H9 (cell line): ENCODE measurements around the gene LPCAT2. TPM values are rescaled to one million over a fixed set of nuclear protein-coding genes. Genes with fewer than 3 reads are reported as not detected.
A peak's percentile ranks its signal among the peaks of the same experiment; 100 is the strongest.

Experiments used
- DNase-seq: peaks from one replicate; pipeline ENCODE4 v3.0.0-alpha.2; 2017
- H2AFZ ChIP-seq: one replicate; pipeline ENCODE4 v1.6.1; 2013; ENCODE audit warnings: mild to moderate bottlenecking, low read length, control low read depth, moderate library complexity
- H2AK5ac ChIP-seq: 2 replicates; pipeline ENCODE4 v1.6.1; 2013; ENCODE audit warnings: low read length, control low read depth, mixed read lengths; ENCODE audit not compliant: insufficient read length
- H2BK120ac ChIP-seq: one replicate; pipeline ENCODE4 v1.6.1; 2013; ENCODE audit warnings: low read depth, mild to moderate bottlenecking, low read length, control low read depth, inconsistent platforms; ENCODE audit not compliant: poor library complexity, severe bottlenecking
- H2BK12ac ChIP-seq: 2 replicates; pipeline ENCODE4 v1.6.1; 2013; ENCODE audit warnings: low read length, control low read depth, mixed read lengths, low read depth; ENCODE audit not compliant: insufficient read length
- H2BK15ac ChIP-seq: 2 replicates; pipeline ENCODE4 v1.6.1; 2013; ENCODE audit warnings: low read depth, low read length, control low read depth
- H2BK20ac ChIP-seq: one replicate; pipeline ENCODE4 v1.6.1; 2013; ENCODE audit warnings: low read depth, mild to moderate bottlenecking, low read length, control low read depth, inconsistent platforms; ENCODE audit not compliant: poor library complexity, severe bottlenecking
- H2BK5ac ChIP-seq: 2 replicates; pipeline ENCODE4 v1.6.1; 2013; ENCODE audit warnings: low read length, control low read depth, mixed read lengths; ENCODE audit not compliant: insufficient read length
- H3K14ac ChIP-seq: 2 replicates; pipeline ENCODE4 v1.6.1; 2013; ENCODE audit warnings: low read length, control low read depth; ENCODE audit not compliant: insufficient read depth
- H3K18ac ChIP-seq: 2 replicates; pipeline ENCODE4 v1.6.1; 2013; ENCODE audit warnings: low read depth, mild to moderate bottlenecking, mixed read lengths, low read length, control low read depth; ENCODE audit not compliant: insufficient read length
- H3K23ac ChIP-seq: 2 replicates; pipeline ENCODE4 v1.6.1; 2013; ENCODE audit warnings: low read length, control low read depth, mixed read lengths, low read depth; ENCODE audit not compliant: insufficient read length
- H3K23me2 ChIP-seq: 2 replicates; pipeline ENCODE4 v1.6.1; 2013; ENCODE audit warnings: low read depth, mild to moderate bottlenecking, mixed read lengths, low read length, control low read depth; ENCODE audit not compliant: insufficient read length, poor library complexity, severe bottlenecking
- H3K27ac ChIP-seq: 2 replicates; pipeline ENCODE4 v1.5.1; 2013; ENCODE audit warnings: low read length, control low read depth, mixed read lengths, low read depth; ENCODE audit not compliant: insufficient read length
- H3K27me3 ChIP-seq: 2 replicates; pipeline ENCODE4 v1.6.1; 2013; ENCODE audit warnings: low read length, control low read depth, inconsistent platforms; ENCODE audit not compliant: insufficient read depth
- H3K4ac ChIP-seq: 2 replicates; pipeline ENCODE4 v1.6.1; 2013; ENCODE audit warnings: low read depth, mild to moderate bottlenecking, control low read depth, inconsistent platforms, low read length, moderate library complexity
- H3K4me1 ChIP-seq: 2 replicates; pipeline ENCODE4 v1.6.1; 2013; ENCODE audit warnings: low read length, control low read depth, inconsistent platforms; ENCODE audit not compliant: insufficient read depth
- H3K4me2 ChIP-seq: 2 replicates; pipeline ENCODE4 v1.6.1; 2013; ENCODE audit warnings: low read length, control low read depth, mixed read lengths; ENCODE audit not compliant: insufficient read length, insufficient read depth
- H3K56ac ChIP-seq: 2 replicates; pipeline ENCODE4 v1.6.1; 2013; ENCODE audit warnings: low read depth, mild to moderate bottlenecking, mixed read lengths, low read length, control low read depth; ENCODE audit not compliant: insufficient read length
- H3K79me1 ChIP-seq: 2 replicates; pipeline ENCODE4 v1.6.1; 2013; ENCODE audit warnings: low read depth, mild to moderate bottlenecking, moderate library complexity, low read length, control low read depth, inconsistent platforms; ENCODE audit not compliant: insufficient read depth, poor library complexity, severe bottlenecking
- H3K79me2 ChIP-seq: 2 replicates; pipeline ENCODE4 v1.6.1; 2013; ENCODE audit warnings: low read length, control low read depth, inconsistent platforms; ENCODE audit not compliant: insufficient read depth
- H3K9ac ChIP-seq: 2 replicates; pipeline ENCODE4 v1.6.1; 2013; ENCODE audit warnings: low read length, control low read depth, mixed read lengths; ENCODE audit not compliant: insufficient read length; ENCODE audit errors: extremely low read depth
- H3K9me3 ChIP-seq: one replicate; pipeline ENCODE4 v1.6.1; 2013; ENCODE audit warnings: low read depth, low read length, inconsistent platforms; ENCODE audit not compliant: control insufficient read depth
- H3T11ph ChIP-seq: one replicate; pipeline ENCODE4 v1.6.1; 2013; ENCODE audit warnings: mild to moderate bottlenecking, low read length, control low read depth, inconsistent platforms
- H4K20me1 ChIP-seq: one replicate; pipeline ENCODE4 v1.6.1; 2013; ENCODE audit not compliant: control insufficient read depth, insufficient read length, insufficient read depth
- H4K5ac ChIP-seq: 2 replicates; pipeline ENCODE4 v1.6.1; 2013; ENCODE audit warnings: low read depth, mild to moderate bottlenecking, mixed read lengths, low read length, control low read depth; ENCODE audit not compliant: insufficient read length
- H4K8ac ChIP-seq: replicated peaks from 2 replicates; pipeline ENCODE4 v1.6.1; 2013; ENCODE audit warnings: low read length, control low read depth, mixed read lengths, low read depth; ENCODE audit not compliant: insufficient read length
- H4K91ac ChIP-seq: 2 replicates; pipeline ENCODE4 v1.6.1; 2013; ENCODE audit warnings: low read depth, mild to moderate bottlenecking, moderate library complexity, mixed read lengths, low read length, control low read depth; ENCODE audit not compliant: insufficient read length
- H3K27ac Mint-ChIP-seq, 3 experiments: 2 replicates in 2 of 3; 3 replicates in 1 of 3; pipeline ENCODE4 v1.8.0; 2020 to 2021; ENCODE audit warnings: mixed read lengths in 3 of 3, mild to moderate bottlenecking in 1 of 3, moderate library complexity in 1 of 3
- H3K27me3 Mint-ChIP-seq: 2 replicates; pipeline ENCODE4 v1.8.0; 2021; ENCODE audit warnings: low read depth, mild to moderate bottlenecking, moderate library complexity, mixed read lengths
- H3K36me3 Mint-ChIP-seq, 3 experiments: 2 replicates in 2 of 3; 3 replicates in 1 of 3; pipeline ENCODE4 v1.8.0; 2020 to 2021; ENCODE audit warnings: low read depth in 3 of 3, mixed read lengths in 3 of 3; ENCODE audit not compliant: insufficient read depth in 1 of 3
- H3K4me1 Mint-ChIP-seq, 2 experiments: 2 replicates each; pipeline ENCODE4 v1.8.0; 2020; ENCODE audit warnings: mixed read lengths in 2 of 2
- H3K4me3 Mint-ChIP-seq, 2 experiments: 2 replicates in 1 of 2; 3 replicates in 1 of 2; pipeline ENCODE4 v1.8.0; 2020 to 2021; ENCODE audit warnings: mild to moderate bottlenecking in 2 of 2, mixed read lengths in 2 of 2, moderate library complexity in 1 of 2
- H3K9me3 Mint-ChIP-seq, 2 experiments: 2 replicates in 1 of 2; 3 replicates in 1 of 2; pipeline ENCODE4 v1.8.0; 2020; ENCODE audit warnings: mild to moderate bottlenecking in 2 of 2, mixed read lengths in 2 of 2, moderate library complexity in 1 of 2
- CTCF ChIP-seq: fragments of 200-600 bp; sonication (generic); conservative IDR thresholded peaks from 3 replicates; pipeline ENCODE4 v1.8.0; 2021; ENCODE audit warnings: antibody characterized with exemption, mild to moderate bottlenecking
- WGBS: extraction: QIAGEN DNeasy Blood & Tissue Kit; methylation state at CpG from one replicate; pipeline ENCODE4 v1.1.7; 2013; ENCODE audit warnings: missing lambda C conversion rate, low lambda C conversion rate, mixed read lengths; ENCODE audit not compliant: insufficient read length; ENCODE audit errors: extremely low coverage; 5-methylcytosine and 5-hydroxymethylcytosine counted together
- total RNA-seq: library from RNA; stranded (reverse); gene quantifications from 2 replicates; pipeline ENCODE4 v1.2.1, GENCODE V29; 2021

Gene LPCAT2
- total RNA-seq, 1 experiment from 2014 or later: 2.8 TPM

DNA sequence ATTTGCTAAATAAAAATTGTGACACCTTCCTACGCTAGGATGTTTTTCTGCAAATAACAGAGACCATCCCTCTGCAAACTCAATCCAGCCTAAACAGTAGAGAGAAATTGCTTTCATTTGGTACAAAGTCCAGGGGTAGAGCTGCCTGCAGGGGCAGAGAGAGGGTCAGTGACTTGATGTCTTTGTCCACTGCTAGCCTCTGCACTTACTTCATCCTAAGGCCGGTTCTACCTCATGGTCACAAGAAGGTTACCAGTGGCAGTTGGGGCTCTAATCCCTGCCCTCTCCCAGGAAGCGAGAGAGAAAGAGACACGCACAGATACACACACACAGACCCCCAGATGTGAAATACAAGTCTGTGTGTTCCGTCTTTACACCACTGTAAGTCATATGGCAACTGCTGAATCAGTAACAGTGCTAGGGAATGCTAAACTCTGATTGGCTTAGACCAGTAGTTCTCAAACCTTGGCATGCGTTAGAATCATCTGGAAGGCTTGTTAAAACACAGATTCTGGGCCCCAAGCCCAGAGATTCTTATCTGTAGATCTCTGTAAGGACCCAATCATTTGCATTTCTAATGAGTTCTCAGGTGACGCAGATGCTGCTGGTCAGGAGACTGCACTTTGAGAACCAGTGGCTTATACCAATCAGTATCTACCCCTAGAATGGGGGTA, 13.1 kb upstream of the LPCAT2 start:
- H2BK5ac ChIP-seq: no peak overlapping the region
- no peaks in the 10 kb centered on the region for H3K27me3 ChIP-seq
- H4K20me1 ChIP-seq: no peaks in the 10 kb centered on the region
- Mint-ChIP-seq H3K27ac (no peak overlapping the region; a peak in 1 of 7 replicates), H3K36me3 (peaks cover 0 to 6% (median 0%) of the 10 kb centered on the region in 3 experiments; a peak in 2 of 7 replicates), H3K4me1 (peaks cover 11% of the 10 kb centered on the region in 2 experiments), H3K9me3 (no peaks in the 10 kb centered on the region), H3K27me3 (no peaks in the 10 kb centered on the region), H3K4me3 (no peak overlapping the region)
- no peak overlapping the region for H3K18ac ChIP-seq
- H3K4me2 ChIP-seq: no peak overlapping the region
- DNase-seq: peak; percentile 17
- TF ChIP-seq CTCF: no peak
- no peak overlapping the region for H3K9ac ChIP-seq
- no peak overlapping the region for H3K4ac ChIP-seq
- H2BK15ac ChIP-seq: no peak overlapping the region
- no peak overlapping the region for H4K5ac ChIP-seq
- H3K27ac ChIP-seq: no peak overlapping the region
- H2BK120ac ChIP-seq: no peak overlapping the region
- H3K4me1 ChIP-seq: peaks cover 6% of the 10 kb centered on the region; the same call in 1 of the 2 replicates
- H4K91ac ChIP-seq: no peak overlapping the region
- no peak overlapping the region for H2AFZ ChIP-seq
- H3K23me2 ChIP-seq: no peaks in the 10 kb centered on the region
- H2BK12ac ChIP-seq: no peak overlapping the region
- H3K79me2 ChIP-seq: no peaks in the 10 kb centered on the region
- H2BK20ac ChIP-seq: no peak overlapping the region
- WGBS: no CpG with 5 or more reads among the region's 7 CpGs
- H3K56ac ChIP-seq: no peak overlapping the region
- H3K79me1 ChIP-seq: no peaks in the 10 kb centered on the region
- no peak overlapping the region; the same call in 1 of the 2 replicates for H3K14ac ChIP-seq
- no peak overlapping the region for H2AK5ac ChIP-seq
- no peak overlapping the region for H3T11ph ChIP-seq
- no peak overlapping the region for H4K8ac ChIP-seq
- no peaks in the 10 kb centered on the region for H3K9me3 ChIP-seq
- no peak overlapping the region for H3K23ac ChIP-seq
